ENCODE results near the gene FANCC.

GRCh38 chr9:95087659-95088242 is 229.8 kb downstream of the FANCC start:
- TF ChIP-seq CTCF (IDR thresholded peaks at IDR 0.05) = no peak
- TF ChIP-seq POLR2A (IDR thresholded peaks at IDR 0.05) = no peak
